ENCODE results near the gene KCNH2.

Gene KCNH2

DNA sequence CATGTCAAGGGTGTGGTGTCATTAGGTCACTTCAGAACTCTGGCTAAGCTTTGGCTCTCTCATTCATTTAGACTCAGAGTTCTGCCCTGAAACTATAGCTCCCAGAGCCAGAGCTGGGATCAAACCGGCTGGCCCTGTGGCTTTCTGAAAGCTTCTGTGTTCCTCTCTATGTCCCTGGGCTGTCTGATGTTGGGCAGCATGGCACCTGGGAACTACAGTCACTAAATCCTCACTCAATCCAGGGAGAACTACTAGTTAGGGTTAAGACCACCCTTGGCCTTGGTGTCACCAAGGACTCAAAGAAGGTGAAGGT, 32.9 kb upstream of the KCNH2 start:
- FAIRE-seq, result no peak

DNA sequence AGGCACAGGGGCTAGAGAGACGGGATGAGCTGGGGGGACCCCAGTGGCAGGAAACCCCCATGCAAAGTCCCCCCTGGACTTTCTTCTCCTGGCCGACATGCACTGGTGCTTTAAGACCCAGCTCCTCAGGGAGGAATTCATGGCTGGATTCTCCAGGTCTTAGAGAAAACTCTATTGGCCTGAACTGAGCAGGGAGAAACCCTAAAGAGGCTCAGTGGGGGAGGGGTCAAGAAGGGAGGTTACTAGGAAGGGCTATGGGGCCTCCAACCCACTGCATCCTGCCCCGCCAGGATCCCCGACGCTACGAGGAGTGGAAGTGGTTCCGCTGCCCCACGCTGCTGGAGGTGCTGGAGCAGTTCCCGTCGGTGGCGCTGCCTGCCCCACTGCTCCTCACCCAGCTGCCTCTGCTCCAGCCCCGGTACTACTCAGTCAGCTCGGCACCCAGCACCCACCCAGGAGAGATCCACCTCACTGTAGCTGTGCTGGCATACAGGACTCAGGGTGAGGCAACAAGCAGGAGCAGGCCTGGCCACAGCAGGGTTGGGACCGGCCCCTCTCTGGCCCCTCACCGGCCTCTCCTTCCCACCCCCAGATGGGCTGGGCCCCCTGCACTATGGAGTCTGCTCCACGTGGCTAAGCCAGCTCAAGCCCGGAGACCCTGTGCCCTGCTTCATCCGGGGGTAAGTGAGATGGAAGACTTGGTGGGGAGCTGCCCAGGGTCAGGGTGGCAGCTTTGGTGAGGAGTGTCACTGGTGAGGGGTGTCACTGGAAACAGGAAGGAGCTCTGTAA, 32.4 kb upstream of the KCNH2 start:
- FAIRE-seq, result no peak

DNA sequence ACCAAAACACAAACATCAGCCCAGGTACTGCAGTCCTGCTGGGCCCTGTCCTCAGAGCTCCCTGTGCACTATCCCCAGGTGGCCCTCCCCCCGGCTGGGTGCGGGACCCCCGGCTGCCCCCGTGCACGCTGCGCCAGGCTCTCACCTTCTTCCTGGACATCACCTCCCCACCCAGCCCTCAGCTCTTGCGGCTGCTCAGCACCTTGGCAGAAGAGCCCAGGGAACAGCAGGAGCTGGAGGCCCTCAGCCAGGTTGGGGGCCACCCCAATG, 31.9 kb upstream of the KCNH2 start:
- FAIRE-seq, result no peak

DNA sequence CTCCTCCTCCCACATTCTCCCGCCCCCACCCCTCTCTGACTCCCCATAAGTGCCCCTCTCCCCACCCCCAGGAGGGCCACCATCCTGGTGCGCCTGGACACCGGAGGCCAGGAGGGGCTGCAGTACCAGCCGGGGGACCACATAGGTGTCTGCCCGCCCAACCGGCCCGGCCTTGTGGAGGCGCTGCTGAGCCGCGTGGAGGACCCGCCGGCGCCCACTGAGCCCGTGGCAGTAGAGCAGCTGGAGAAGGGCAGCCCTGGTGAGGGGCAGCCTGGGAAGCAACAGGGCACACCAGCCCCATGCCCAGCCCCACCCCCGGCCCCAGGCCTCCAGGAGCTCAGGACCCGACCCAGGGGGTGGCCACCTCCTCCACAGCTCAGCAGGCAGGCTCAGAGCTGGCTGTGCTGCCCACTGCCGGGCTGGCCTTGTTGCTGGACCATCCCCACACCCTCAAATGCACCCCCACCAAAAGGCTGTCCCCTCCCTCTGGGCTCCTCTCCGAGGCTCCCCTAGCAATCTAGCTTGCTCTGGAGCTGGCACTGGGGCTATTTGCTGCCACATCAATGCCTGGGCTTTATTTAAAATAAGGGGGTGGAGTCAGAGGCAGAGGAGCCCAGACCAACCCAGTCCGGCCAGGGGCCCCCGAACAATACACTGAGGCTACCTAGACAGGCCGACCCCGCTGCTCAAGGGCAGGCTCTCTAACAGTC, 31.4 kb upstream of the KCNH2 start:
- FAIRE-seq, result no peak

DNA sequence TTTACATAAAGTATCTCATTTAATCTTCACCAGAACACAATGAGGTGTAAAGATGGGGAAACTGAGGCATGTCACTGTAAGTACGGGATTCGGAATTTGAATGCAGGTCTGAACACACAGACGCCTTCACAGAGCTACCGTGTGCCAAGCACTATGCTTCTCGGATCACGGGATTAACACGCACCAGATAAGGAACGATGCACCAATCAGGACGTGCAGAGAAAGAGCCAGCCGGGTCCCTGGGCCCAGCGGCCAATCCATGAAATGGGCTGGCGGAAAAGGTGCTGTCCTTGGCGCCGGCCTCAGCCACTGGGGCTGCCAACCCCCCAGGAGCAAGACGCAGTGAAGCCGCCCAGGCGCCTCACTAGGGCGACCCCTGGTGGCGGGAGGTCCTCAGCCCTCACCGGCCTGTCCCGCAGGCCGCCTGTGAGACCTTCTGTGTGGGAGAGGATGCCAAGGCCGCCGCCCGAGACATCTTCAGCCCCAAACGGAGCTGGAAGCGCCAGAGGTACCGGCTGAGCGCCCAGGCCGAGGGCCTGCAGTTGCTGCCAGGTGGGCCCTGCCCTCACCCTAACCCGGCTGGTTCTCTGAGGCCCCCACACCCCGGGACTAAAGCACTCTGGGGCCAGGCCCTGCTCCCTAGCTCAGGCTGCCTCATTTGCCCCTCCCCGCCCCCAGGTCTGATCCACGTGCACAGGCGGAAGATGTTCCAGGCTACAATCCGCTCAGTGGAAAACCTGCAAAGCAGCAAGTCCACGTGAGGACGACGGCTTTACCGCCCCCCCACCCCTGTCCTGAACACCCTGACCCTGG, 30.6 kb upstream of the KCNH2 start:
- FAIRE-seq, result no peak

DNA sequence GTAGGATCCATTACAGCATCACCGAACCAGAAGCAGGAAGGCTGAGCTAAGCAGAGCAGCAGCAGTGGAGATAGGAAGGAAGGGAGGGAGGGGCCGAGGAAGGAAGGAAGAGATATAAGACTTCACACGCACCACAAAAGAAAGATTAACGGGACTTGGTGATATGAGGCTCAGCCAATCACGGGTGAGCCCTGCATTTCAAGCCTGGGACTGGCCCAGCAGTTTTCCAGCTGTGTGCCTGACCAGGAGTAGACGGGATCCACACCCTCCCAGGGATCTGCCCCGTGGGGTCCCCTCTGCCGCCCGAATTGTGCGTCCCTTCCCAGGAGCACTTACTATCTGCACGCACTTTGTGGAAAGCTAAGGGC, 30.0 kb upstream of the KCNH2 start:
- no peak for FAIRE-seq

DNA sequence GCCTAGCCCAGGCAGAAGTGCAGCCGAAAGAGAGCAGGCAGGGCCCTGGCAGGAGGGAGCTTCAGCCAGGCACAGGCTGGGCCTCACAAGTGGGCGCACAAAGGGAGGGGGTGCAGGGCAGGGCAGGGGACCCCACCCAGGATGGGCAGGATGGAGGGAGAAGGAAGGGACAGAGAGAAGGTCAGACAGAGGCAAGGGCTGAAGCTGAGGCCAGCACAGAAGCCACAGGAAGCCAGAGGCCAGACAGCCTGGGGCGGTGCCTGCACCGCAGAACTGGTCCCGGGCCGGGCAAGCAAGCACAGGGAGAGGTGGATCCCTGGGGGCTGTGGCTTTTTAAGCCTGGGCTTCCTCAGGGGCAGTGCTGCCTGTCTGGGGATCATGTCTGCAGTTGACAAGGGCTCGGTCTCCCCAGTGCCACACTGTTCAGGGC, 29.4 kb upstream of the KCNH2 start:
- FAIRE-seq, result no peak

DNA sequence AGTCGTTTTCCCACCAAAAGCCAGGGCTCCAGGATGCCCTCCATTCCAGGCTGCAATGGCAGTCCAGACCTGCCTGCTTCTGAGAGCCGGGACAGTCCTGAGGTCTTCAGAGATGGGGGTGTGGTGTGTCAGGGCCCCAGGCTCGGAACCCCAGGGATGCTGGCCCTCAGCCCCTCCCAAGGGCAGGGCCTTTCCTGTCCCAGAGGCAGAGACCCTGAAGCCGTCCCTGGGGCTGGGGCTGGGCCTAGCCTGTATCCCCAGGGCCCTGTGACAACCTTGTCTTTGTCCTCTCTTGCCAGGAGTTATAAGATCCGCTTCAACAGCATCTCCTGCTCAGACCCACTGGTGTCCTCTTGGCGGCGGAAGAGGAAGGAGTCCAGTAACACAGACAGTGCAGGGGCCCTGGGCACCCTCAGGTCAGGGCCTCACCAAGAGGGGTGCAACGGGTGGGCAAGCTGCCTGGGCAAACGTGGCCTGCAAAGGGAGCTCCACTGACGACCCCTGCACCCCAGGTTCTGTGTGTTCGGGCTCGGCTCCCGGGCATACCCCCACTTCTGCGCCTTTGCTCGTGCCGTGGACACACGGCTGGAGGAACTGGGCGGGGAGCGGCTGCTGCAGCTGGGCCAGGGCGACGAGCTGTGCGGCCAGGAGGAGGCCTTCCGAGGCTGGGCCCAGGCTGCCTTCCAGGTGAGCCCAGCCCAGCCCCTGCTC, 28.6 kb upstream of the KCNH2 start:
- no peak for FAIRE-seq

DNA sequence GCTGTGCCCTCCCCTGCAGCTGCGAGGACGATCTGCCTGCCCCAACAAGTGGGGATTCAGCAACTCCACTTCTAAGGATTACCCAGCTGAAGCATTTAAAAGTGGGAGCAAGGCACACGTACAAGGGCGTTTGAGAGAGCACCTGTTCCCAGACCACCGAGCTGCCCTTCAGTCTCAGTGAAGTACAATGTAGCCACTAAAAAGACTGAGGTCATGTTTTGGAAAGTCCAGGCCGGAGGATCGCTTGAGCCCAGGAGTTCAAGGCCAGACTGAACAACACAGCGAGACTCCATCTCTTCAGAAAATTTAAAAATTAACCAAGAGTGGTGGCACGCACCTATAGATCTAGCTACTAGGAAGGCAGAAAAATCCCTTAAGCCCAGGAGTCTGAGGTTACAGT, 27.4 kb upstream of the KCNH2 start:
- no peak for FAIRE-seq

DNA sequence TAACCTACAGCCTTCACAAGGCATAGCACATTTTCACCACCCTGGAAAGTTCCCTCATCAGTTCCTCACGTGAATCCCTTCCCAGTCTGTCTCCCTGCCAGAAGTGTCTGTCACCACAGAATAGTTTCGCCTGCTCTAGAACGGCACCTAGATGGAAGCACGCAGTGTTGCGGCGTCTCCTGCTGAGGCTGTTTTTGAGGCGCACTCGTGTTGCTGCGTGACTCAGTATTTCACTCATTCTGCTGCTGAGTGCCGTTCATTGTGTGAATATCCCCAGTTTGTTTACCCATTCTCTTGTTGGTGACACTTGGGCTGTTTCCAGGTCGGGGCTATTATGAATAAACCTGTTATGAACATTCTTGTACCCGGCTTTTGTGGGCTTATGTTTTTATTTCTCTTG, 25.5 kb upstream of the KCNH2 start:
- no peak for FAIRE-seq

DNA sequence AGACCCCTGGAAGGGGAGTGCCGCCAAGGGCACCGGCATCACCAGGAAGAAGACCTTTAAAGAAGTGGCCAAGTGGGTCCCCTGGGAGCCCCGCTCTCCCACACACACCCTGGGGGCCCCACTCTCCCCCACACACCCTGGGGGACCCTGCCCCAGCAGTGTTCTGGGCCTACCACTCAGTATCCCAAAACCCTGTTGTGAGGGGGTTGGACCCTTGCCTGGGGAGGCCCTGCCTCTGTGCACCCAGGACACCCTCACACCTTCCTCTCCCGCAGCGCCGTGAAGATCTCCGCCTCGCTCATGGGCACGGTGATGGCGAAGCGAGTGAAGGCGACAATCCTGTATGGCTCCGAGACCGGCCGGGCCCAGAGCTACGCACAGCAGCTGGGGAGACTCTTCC, 23.4 kb upstream of the KCNH2 start:
- no peak for FAIRE-seq

DNA sequence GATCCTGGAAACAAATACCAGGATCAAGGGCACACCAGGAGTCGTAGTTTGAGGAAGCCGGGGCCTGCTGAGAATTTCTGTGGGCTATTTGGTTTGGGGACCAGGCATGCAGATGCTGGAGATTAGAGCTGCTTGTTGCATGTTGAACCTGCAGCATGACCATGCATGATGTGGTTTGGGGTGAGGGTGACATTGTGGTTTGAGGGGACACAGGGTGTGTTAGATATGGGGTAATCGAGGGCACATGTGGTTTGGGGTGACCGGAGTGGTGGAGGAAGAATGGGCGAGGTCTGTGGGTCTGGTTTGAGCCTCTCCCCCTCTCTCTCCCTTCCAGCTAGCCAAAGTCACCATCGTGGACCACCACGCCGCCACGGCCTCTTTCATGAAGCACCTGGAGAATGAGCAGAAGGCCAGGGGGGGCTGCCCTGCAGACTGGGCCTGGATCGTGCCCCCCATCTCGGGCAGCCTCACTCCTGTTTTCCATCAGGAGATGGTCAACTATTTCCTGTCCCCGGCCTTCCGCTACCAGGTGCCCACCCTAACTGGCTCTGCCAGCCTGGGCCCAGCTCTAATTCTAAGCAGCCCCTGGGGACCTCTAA, 22.9 kb upstream of the KCNH2 start:
- no peak for FAIRE-seq

DNA sequence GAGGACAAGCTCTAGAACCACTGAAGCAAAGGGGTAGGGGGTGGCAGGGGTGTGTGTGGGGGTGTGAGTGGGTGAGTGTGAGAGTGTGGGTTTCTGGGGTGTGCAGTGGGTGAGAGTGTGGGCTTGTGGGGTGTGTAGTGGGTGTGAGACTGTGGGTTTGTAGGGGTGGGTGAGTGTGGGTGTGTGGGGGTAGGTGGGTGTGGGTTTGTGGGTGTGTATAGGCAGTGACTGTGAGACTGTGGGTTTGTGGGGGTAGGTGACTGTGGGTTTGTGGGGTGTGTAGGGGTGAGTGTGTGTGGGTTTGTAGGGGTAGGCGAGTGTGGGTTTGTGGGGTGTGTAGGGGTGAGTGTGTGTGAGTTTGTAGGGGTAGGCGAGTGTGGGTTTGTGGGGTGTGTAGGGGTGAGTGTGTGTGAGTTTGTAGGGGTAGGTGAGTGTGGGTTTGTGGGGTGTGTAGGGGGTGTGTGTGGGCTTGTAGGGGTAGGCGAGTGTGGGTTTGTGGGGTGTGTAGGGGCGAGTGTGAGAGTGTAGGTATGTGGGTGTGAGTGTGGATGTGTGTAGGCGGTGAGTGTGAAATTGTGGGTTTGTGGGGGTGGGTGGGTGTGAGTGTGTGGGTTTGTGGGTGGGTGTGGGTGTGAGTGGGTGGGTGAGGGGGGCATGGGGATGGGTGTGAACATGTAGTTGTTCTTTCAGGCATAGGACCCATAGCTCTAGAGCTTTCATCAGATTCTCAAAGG, 21.5 kb upstream of the KCNH2 start:
- FAIRE-seq, result no peak

DNA sequence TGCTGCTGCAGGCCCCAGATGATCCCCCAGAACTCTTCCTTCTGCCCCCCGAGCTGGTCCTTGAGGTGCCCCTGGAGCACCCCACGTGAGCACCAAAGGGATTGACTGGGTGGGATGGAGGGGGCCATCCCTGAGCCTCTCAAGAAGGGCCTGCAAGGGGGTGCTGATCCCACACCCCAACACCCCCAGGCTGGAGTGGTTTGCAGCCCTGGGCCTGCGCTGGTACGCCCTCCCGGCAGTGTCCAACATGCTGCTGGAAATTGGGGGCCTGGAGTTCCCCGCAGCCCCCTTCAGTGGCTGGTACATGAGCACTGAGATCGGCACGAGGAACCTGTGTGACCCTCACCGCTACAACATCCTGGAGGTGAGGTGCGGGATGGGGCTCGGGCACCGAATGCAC, 20.9 kb upstream of the KCNH2 start:
- no peak for FAIRE-seq

DNA sequence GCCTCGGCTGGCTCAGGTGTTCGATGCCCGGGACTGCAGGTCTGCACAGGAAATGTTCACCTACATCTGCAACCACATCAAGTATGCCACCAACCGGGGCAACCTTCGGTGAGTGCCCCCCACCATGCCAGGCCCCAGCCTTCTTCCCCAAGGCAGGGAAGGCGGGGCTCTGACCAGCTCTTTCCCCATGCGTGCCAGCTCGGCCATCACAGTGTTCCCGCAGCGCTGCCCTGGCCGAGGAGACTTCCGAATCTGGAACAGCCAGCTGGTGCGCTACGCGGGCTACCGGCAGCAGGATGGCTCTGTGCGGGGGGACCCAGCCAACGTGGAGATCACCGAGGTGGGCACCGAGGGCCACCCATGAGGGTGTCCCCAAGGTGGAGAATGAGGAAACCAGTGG, 20.2 kb upstream of the KCNH2 start:
- no peak for FAIRE-seq

DNA sequence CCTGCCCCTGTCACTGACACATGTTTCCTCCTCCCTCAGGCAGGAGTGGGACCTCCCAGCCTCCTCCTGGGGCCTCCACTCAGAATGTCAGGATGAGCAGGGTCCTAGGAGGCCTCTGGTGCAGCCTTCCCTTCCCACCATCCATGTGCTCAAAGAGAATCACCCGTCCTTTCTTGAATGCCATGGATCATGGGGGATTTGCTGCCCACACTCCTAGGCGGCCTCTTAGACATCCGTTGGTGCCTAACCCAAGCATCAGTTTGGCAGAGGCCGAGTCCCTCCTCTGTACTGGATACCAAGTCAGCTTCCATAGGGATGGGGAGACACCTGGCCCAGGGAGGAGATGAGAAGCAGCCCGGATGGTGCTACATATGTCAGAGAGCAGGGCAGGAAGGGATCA, 19.7 kb upstream of the KCNH2 start:
- FAIRE-seq, result no peak

DNA sequence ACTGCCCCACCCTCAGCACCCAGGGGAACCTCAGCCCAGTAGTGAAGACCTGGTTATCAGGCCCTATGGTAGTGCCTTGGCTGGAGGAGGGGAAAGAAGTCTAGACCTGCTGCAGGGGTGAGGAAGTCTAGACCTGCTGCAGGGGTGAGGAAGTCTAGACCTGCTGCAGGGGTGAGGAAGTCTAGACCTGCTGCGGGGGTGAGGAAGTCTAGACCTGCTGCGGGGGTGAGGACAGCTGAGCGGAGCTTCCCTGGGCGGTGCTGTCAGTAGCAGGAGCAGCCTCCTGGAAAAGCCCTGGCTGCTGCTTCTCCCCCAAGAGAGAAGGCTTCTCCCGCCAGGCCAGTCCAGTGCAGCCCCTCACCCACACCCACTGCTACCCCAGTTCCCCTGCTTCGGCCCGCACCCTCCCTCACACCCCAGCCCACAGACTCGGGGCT, 19.0 kb upstream of the KCNH2 start:
- FAIRE-seq, result no peak

DNA sequence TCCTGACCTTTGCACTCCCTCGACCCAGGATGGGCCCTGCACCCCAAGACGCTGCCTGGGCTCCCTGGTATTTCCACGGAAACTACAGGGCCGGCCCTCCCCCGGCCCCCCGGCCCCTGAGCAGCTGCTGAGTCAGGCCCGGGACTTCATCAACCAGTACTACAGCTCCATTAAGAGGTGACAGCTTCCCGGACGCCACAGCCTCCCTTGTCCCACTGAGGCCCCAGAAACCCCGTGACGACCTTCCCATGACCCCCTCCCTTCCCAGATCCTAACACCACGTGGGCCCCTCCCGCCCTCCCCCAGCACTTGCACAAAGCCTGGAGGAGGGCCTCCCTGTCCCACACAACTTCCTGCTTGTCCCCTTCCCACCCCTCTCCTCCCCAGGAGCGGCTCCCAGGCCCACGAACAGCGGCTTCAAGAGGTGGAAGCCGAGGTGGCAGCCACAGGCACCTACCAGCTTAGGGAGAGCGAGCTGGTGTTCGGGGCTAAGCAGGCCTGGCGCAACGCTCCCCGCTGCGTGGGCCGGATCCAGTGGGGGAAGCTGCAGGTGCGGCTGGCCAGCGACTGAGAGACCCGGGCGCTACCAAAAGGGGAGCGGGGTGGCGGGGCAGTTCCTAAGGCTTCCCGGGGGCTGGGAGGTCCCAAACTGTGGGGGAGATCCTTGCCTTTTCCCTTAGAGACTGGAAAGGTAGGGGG, 18.4 kb upstream of the KCNH2 start:
- FAIRE-seq, result no peak

DNA sequence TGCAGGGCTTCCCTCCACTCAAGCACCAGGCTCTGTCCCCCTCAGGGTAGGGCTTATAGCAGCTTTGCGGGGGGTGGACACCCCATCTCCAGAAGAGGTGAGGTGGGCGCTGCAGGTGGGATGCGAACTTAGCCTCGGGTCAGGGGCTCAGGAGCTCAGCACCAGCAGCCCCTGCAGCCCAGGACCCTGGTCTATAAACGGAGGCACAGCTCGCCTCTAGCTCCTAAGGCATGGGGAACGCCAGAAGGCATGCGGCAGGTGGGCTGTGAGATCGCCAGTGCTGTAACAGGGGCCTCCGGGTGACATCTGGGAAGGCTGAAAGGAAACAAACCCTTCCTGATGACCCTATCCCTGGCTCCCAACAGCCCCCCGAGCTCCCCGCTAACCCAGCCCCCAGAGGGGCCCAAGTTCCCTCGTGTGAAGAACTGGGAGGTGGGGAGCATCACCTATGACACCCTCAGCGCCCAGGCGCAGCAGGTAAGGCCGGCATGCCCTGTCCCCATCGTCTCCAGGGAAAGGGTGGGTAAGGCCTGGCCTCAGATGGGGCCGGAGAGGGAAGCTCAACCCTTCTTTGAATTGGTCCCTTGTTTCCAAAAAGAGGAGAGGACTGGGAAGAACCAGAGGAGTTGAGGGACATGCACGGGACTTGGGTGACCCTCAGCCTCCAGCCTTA, 16.9 kb upstream of the KCNH2 start:
- no peak for FAIRE-seq

DNA sequence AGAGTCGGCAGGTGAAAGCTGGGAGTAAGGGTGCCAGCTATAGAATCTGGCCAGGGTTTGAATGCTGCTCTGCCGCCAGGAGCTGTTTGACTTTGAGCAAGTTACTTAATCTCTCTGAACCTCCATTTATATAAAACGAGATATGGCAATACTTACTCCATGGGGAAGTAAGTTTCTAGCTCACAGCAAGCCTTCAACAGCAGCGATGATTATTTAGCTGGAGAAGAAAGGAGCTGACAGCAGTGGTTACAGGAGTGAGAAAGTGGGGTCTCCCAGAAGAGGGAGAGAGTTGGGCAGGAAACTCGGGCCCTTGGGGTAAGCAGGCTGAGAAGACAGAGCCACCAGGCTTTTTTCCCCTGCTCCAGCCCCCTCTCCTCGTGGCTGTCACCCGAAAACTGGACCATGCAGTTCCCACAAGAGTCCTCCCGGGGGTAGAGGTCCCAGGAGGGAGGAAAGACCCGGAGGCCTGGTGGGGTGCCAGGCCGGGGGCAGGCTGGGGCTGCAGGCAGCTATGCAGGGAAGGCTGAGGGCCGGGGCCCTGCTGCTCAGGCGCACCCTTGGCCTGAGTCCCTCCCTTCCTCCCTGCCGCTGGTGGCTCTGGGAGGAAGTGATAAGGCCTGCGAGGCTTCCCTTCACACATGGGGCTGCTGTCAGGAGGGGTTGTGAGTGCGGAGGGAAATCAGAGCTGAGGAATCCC, 16.2 kb upstream of the KCNH2 start:
- no peak for FAIRE-seq

DNA sequence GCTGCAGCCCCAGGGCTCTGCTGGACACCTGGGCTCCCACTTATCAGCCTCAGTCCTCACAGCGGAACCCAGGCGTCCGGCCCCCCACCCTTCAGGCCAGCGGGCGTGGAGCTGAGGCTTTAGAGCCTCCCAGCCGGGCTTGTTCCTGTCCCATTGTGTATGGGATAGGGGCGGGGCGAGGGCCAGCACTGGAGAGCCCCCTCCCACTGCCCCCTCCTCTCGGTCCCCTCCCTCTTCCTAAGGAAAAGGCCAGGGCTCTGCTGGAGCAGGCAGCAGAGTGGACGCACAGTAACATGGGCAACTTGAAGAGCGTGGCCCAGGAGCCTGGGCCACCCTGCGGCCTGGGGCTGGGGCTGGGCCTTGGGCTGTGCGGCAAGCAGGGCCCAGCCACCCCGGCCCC, 15.4 kb upstream of the KCNH2 start:
- no peak for FAIRE-seq

All from islet of Langerhans (tissue), 1 donor.